AML-193 (cell line): ENCODE results near the gene SPNS3.
A peak's percentile ranks its signal among the peaks of the same experiment; 100 is the strongest.

ENCODE experiments used
- DNase-seq, 2 experiments: peaks; one replicate each; lab custom pipeline; 2025; lab: John Stamatoyannopoulos, UW

SPNS3 gene

GRCh38 chr17:4465786-4466185, 32.0 kb downstream of the SPNS3 start:
- DNase-seq = no peak

GRCh38 chr17:4467287-4467686, 33.5 kb downstream of the SPNS3 start:
- no peak for DNase-seq

- DNase-seq = no peak
Measured at GRCh38 chr17:4469552-4469951, 35.8 kb downstream of the SPNS3 start.

GRCh38 chr17:4472286-4472685, 38.5 kb downstream of the SPNS3 start:
- no peak for DNase-seq

GRCh38 chr17:4474093-4474492, 40.4 kb downstream of the SPNS3 start:
- no peak for DNase-seq

- no peak for DNase-seq
Measured at GRCh38 chr17:4475001-4475400, 41.3 kb downstream of the SPNS3 start.

- DNase-seq = no peak
Measured at GRCh38 chr17:4475463-4475862, 41.7 kb downstream of the SPNS3 start.

GRCh38 chr17:4476017-4476416, 42.3 kb downstream of the SPNS3 start:
- no peak for DNase-seq

- no peak for DNase-seq
Measured at GRCh38 chr17:4476511-4477070, 42.9 kb downstream of the SPNS3 start.

- DNase-seq = no peak
Measured at GRCh38 chr17:4477255-4477791, 43.6 kb downstream of the SPNS3 start.

- no peak for DNase-seq
Measured at GRCh38 chr17:4478318-4478830, 44.6 kb downstream of the SPNS3 start.

GRCh38 chr17:4479340-4479981, 45.7 kb downstream of the SPNS3 start:
- DNase-seq = no peak

- no peak for DNase-seq
Measured at GRCh38 chr17:4479982-4480751, 46.4 kb downstream of the SPNS3 start.

- DNase-seq = peak; percentile 20 to 33
Measured at GRCh38 chr17:4480929-4481898, 47.5 kb downstream of the SPNS3 start.

GRCh38 chr17:4482338-4483011, 48.7 kb downstream of the SPNS3 start:
- DNase-seq = no peak

- no peak for DNase-seq
Measured at GRCh38 chr17:4483012-4483840, 49.5 kb downstream of the SPNS3 start.

- DNase-seq = no peak
Measured at GRCh38 chr17:4485676-4486646, 52.2 kb downstream of the SPNS3 start.

- no peak for DNase-seq
Measured at GRCh38 chr17:4487296-4487695, 53.6 kb downstream of the SPNS3 start.
